K562 (cell line): ENCODE measurements around the gene PTRH2.

ENCODE experiments used
- MYBL2 ChIP-seq, 2 experiments: fragments of 450-650 bp in 1 of 2; sonication (generic) in 1 of 2; formaldehyde crosslinking in 1 of 2; IDR thresholded peaks; 2 replicates each; pipeline versions ENCODE4 v1.6.1 to v1.8.1; 2017 to 2022; ENCODE audit warnings: borderline replicate concordance in 1 of 2, inconsistent platforms in 1 of 2, low read depth in 1 of 2, mild to moderate bottlenecking in 1 of 2, missing genetic modification reagents in 1 of 2, moderate library complexity in 1 of 2
- POLR2AphosphoS5 ChIP-seq: IDR thresholded peaks from 2 replicates; pipeline ENCODE4 v1.6.1; 2011; ENCODE audit warnings: mild to moderate bottlenecking, low read depth, low read length, moderate library complexity; ENCODE audit not compliant: control insufficient read depth, insufficient read depth

- TF ChIP-seq MYBL2 (IDR thresholded peaks at IDR 0.05; ENCODE audit: low read depth) (no peak), MYBL2 (CRISPR knock-in tag; IDR thresholded peaks at IDR 0.05; ENCODE audit: borderline replicate concordance) (no peak), POLR2AphosphoS5 (no peak)
These were observed 35.8 kb downstream of the PTRH2 start for GRCh38 chr17:59671386-59671785.
